Neural progenitor cell (in vitro differentiated cells): ENCODE results near the gene IGFN1. TPM values are rescaled to one million over a fixed set of nuclear protein-coding genes. Genes with fewer than 3 reads are reported as not detected.

ENCODE experiments used
- DNase-seq: peaks from one replicate; pipeline ENCODE4 v3.0.0-alpha.2; 2016; ENCODE audit warnings: low spot score
- H2AFZ ChIP-seq: fragments of 200-600 bp; sonication (generic); replicated peaks from 2 replicates; pipeline ENCODE4 v1.6.1; 2016; ENCODE audit warnings: antibody characterized with exemption
- H3F3A ChIP-seq: fragments of 200-600 bp; sonication (generic); 2 replicates; pipeline ENCODE4 v1.6.1; 2016; ENCODE audit warnings: antibody characterized with exemption, low read depth
- H3K27ac ChIP-seq: fragments of 200-600 bp; sonication (generic); 2 replicates; pipeline ENCODE4 v1.5.1; 2016; ENCODE audit warnings: mild to moderate bottlenecking
- H3K27me3 ChIP-seq: fragments of 200-600 bp; sonication (generic); 2 replicates; pipeline ENCODE4 v1.6.1; 2016; ENCODE audit warnings: mild to moderate bottlenecking, moderate library complexity
- H3K36me3 ChIP-seq: fragments of 200-600 bp; sonication (generic); 2 replicates; pipeline ENCODE4 v1.5.1; 2016
- H3K4me1 ChIP-seq: fragments of 200-600 bp; sonication (generic); 2 replicates; pipeline ENCODE4 v1.6.1; 2016; ENCODE audit warnings: mixed run types
- H3K4me2 ChIP-seq: fragments of 200-600 bp; sonication (generic); 2 replicates; pipeline ENCODE4 v1.6.1; 2016
- H3K4me3 ChIP-seq: fragments of 200-600 bp; sonication (generic); 2 replicates; pipeline ENCODE4 v1.5.1; 2016
- H3K79me2 ChIP-seq: fragments of 200-600 bp; sonication (generic); 2 replicates; pipeline ENCODE4 v1.6.1; 2016; ENCODE audit warnings: low read depth
- H3K9ac ChIP-seq: fragments of 200-600 bp; sonication (generic); 2 replicates; pipeline ENCODE4 v1.6.1; 2016
- H3K9me3 ChIP-seq: fragments of 200-600 bp; sonication (generic); 2 replicates; pipeline ENCODE4 v1.5.1; 2016; ENCODE audit warnings: low read depth
- H4K20me1 ChIP-seq: fragments of 200-600 bp; sonication (generic); 2 replicates; pipeline ENCODE4 v1.6.1; 2016; ENCODE audit warnings: low read depth
- H3K27ac Mint-ChIP-seq: 3 replicates; pipeline ENCODE4 v1.8.0; 2021; ENCODE audit warnings: mixed read lengths
- H3K27me3 Mint-ChIP-seq: 2 replicates; pipeline ENCODE4 v1.8.0; 2022; ENCODE audit warnings: low read depth, mild to moderate bottlenecking, inconsistent platforms, moderate library complexity, mixed read lengths; ENCODE audit not compliant: insufficient read depth
- H3K36me3 Mint-ChIP-seq: 3 replicates; pipeline ENCODE4 v1.8.0; 2021; ENCODE audit warnings: mixed read lengths
- H3K4me1 Mint-ChIP-seq: 3 replicates; pipeline ENCODE4 v1.8.0; 2021; ENCODE audit warnings: mixed read lengths
- H3K4me3 Mint-ChIP-seq: 3 replicates; pipeline ENCODE4 v1.8.0; 2021; ENCODE audit warnings: mild to moderate bottlenecking, moderate library complexity, mixed read lengths
- H3K9me3 Mint-ChIP-seq: 3 replicates; pipeline ENCODE4 v1.8.0; 2020; ENCODE audit warnings: mixed read lengths
- CTCF ChIP-seq: fragments of 200-600 bp; sonication (generic); IDR thresholded peaks from 2 replicates; pipeline ENCODE4 v1.5.1; 2017; ENCODE audit warnings: antibody characterized with exemption, mild to moderate bottlenecking
- EZH2 ChIP-seq: fragments of 200-600 bp; sonication (generic); IDR thresholded peaks from 2 replicates; pipeline ENCODE4 v1.6.1; 2017; ENCODE audit warnings: antibody characterized with exemption, mild to moderate bottlenecking, moderate library complexity
- EZH2phosphoT487 ChIP-seq: fragments of 200-600 bp; sonication (generic); IDR thresholded peaks from 2 replicates; pipeline ENCODE4 v1.6.1; 2017; ENCODE audit warnings: antibody characterized with exemption
- total RNA-seq: library from RNA; depleted of rRNA; stranded (reverse); fragments of >200 nt; gene quantifications from 2 replicates; pipeline ENCODE4 v1.2.3, GENCODE V29; 2015; ENCODE audit warnings: low replicate concordance

Gene IGFN1
- total RNA-seq, 1 donor from 2014 or later = not detected

GRCh38 chr1:201173736-201174135, 16.9 kb upstream of the IGFN1 start:
- H3K27ac Mint-ChIP-seq = no peak overlapping the region
- peaks cover 15% of the 10 kb centered on the region for H3K4me1 Mint-ChIP-seq
- peaks cover under 1% of the 10 kb centered on the region for H3K9me3 Mint-ChIP-seq

GRCh38 chr1:201175820-201176500, 14.7 kb upstream of the IGFN1 start:
- Histone ChIP-seq H3K36me3 (no peaks in the 10 kb centered on the region), H3K9me3 (no peaks in the 10 kb centered on the region), H3K4me3 (no peak overlapping the region), H3F3A (peaks cover 8% of the 10 kb centered on the region), H3K4me2 (no peak overlapping the region), H3K27me3 (peaks cover 9% of the 10 kb centered on the region), H3K4me1 (no peaks in the 10 kb centered on the region), H4K20me1 (no peaks in the 10 kb centered on the region), H3K79me2 (no peaks in the 10 kb centered on the region), H2AFZ (no peak overlapping the region), H3K27ac (no peak overlapping the region), H3K9ac (no peak overlapping the region)
- Mint-ChIP-seq H3K4me1 (peaks cover 9% of the 10 kb centered on the region), H3K36me3 (no peaks in the 10 kb centered on the region), H3K4me3 (no peak overlapping the region), H3K9me3 (peaks cover 6% of the 10 kb centered on the region), H3K27me3 (peaks cover 26% of the 10 kb centered on the region), H3K27ac (no peak overlapping the region)
- no peak for DNase-seq
- no peak for TF ChIP-seq EZH2
- TF ChIP-seq EZH2phosphoT487 = no peak
- no peak for TF ChIP-seq CTCF

More at GRCh38 chr1:201173736-201174135, 16.9 kb upstream of the IGFN1 start:
- H3K9ac ChIP-seq = no peak overlapping the region
- no peak overlapping the region for H3K4me2 ChIP-seq
- Mint-ChIP-seq H3K4me3 (no peak overlapping the region), H3K27me3 (peaks cover 20% of the 10 kb centered on the region), H3K36me3 (no peaks in the 10 kb centered on the region)
- H3K79me2 ChIP-seq = no peaks in the 10 kb centered on the region
- no peaks in the 10 kb centered on the region for H3K9me3 ChIP-seq
- no peak overlapping the region for H3K4me3 ChIP-seq
- H3K27ac ChIP-seq = no peak overlapping the region
- peaks cover 26% of the 10 kb centered on the region for H3K27me3 ChIP-seq
- DNase-seq = no peak
- H3K36me3 ChIP-seq = no peaks in the 10 kb centered on the region
- no peaks in the 10 kb centered on the region for H3K4me1 ChIP-seq
- no peaks in the 10 kb centered on the region for H4K20me1 ChIP-seq
- TF ChIP-seq EZH2phosphoT487 = no peak
- TF ChIP-seq CTCF = no peak
- TF ChIP-seq EZH2 = no peak
- H2AFZ ChIP-seq = no peak overlapping the region
- H3F3A ChIP-seq = peaks cover 18% of the 10 kb centered on the region

- Histone ChIP-seq H3K36me3 (no peaks in the 10 kb centered on the region), H3K27me3 (peaks cover 2% of the 10 kb centered on the region), H3K4me1 (no peaks in the 10 kb centered on the region), H4K20me1 (no peaks in the 10 kb centered on the region), H3K9ac (no peak overlapping the region), H3K4me3 (no peak overlapping the region), H3K4me2 (no peak overlapping the region), H3K79me2 (no peaks in the 10 kb centered on the region), H3K9me3 (no peaks in the 10 kb centered on the region), H3F3A (no peaks in the 10 kb centered on the region), H3K27ac (no peak overlapping the region), H2AFZ (no peak overlapping the region)
- no peak for DNase-seq
- Mint-ChIP-seq H3K4me1 (peaks cover 3% of the 10 kb centered on the region), H3K36me3 (no peaks in the 10 kb centered on the region), H3K9me3 (peaks cover 6% of the 10 kb centered on the region), H3K27me3 (peaks cover 28% of the 10 kb centered on the region), H3K4me3 (no peak overlapping the region), H3K27ac (no peak overlapping the region)
- TF ChIP-seq EZH2phosphoT487 (no peak), EZH2 (no peak), CTCF (no peak)
Observed at GRCh38 chr1:201176940-201177339, 13.7 kb upstream of the IGFN1 start.
